HCT116 (cell line): ENCODE data around the gene CALN1. TPM values are rescaled to one million over a fixed set of nuclear protein-coding genes. Genes with fewer than 3 reads are reported as not detected.

Source experiments
- ATAC-seq: fragments of 200-7000 bp; cut with Tn5 transposase; 2 replicates; pipeline ENCODE4 v1.9.1; 2020; ENCODE audit warnings: mild to moderate bottlenecking, moderate library complexity
- BruUV-seq: library from RNA; stranded (reverse); fragments of 400-500 nt; replicated peaks from 2 replicates; lab custom pipeline; 2021; lab: Mats Ljungman, UMichigan
- CTCF ChIA-PET: fragments of 300-600 bp; sonication (Branson Sonifier 250); formaldehyde crosslinking; loops from one replicate; lab custom pipeline; 2021; ENCODE audit warnings: antibody characterized with exemption; lab: Charles Lee
- POLR2A ChIA-PET: fragments of 300-600, 350-600 bp; sonication (Branson Sonifier 250); formaldehyde crosslinking; loops from one replicate; lab custom pipeline; 2021; ENCODE audit warnings: antibody characterized with exemption; lab: Charles Lee
- RAD21 ChIA-PET, 2 experiments: fragments of 300-600 bp; sonication (Branson Sonifier 250); formaldehyde crosslinking; loops; one replicate each; lab custom pipeline; 2023; ENCODE audit warnings: low total read pairs in 2 of 2; ENCODE audit not compliant: uncharacterized antibody in 2 of 2, unreplicated experiment in 2 of 2, low non-redundant PET in 1 of 2; lab: Charles Lee
- DNase-seq: peaks from one replicate; pipeline ENCODE4 v3.0.0-alpha.2; 2010; ENCODE audit warnings: low read depth, low spot score
- H2AFZ ChIP-seq: fragments of 200-600 bp; shearing (Covaris generic), sonication (generic); 2 replicates; pipeline ENCODE4 v1.6.1; 2017; ENCODE audit warnings: low read depth, mixed run types, mixed read lengths, antibody characterized with exemption, low read length; ENCODE audit not compliant: poor library complexity, severe bottlenecking
- H3K27ac ChIP-seq: 2 replicates; pipeline ENCODE4 v1.5.1; 2012; ENCODE audit warnings: low read depth, low read length
- H3K27me3 ChIP-seq: fragments of 200-600 bp; sonication (generic); 2 replicates; pipeline ENCODE4 v1.6.1; 2016; ENCODE audit warnings: mixed run types, low read length, mixed read lengths; ENCODE audit not compliant: insufficient read depth
- H3K36me3 ChIP-seq, 2 experiments: fragments of 200-500 bp in 1 of 2; fragments of 200-600 bp in 1 of 2; sonication (Bioruptor generic) in 1 of 2; sonication (generic) in 1 of 2; 2 replicates each; pipeline versions ENCODE4 v1.5.1 to v1.6.1; 2014 to 2016; ENCODE audit warnings: low read length in 2 of 2, inconsistent platforms in 1 of 2, mixed read lengths in 1 of 2, mixed run types in 1 of 2; ENCODE audit not compliant: insufficient read depth in 2 of 2, control insufficient read depth in 1 of 2
- H3K4me1 ChIP-seq, 2 experiments: fragments of 200-600 bp in 1 of 2; sonication (generic) in 1 of 2; 2 replicates each; pipeline versions ENCODE4 v1.5.1 to v1.6.1; 2012 to 2017; ENCODE audit warnings: low read length in 2 of 2, inconsistent platforms in 1 of 2, mild to moderate bottlenecking in 1 of 2, mixed read lengths in 1 of 2, mixed run types in 1 of 2, moderate library complexity in 1 of 2; ENCODE audit not compliant: insufficient read depth in 2 of 2, control insufficient read depth in 1 of 2
- H3K4me2 ChIP-seq: fragments of 200-600 bp; sonication (generic); 2 replicates; pipeline ENCODE4 v1.6.1; 2017; ENCODE audit warnings: mixed run types, low read length, mixed read lengths
- H3K4me3 ChIP-seq, 2 experiments: fragments of 200-600 bp in 1 of 2; sonication (generic) in 1 of 2; replicated peaks in 1 of 2; 2 replicates each; pipeline ENCODE4 v1.5.1; 2011 to 2016; ENCODE audit warnings: low read length in 2 of 2, control low read depth in 1 of 2, low read depth in 1 of 2, mild to moderate bottlenecking in 1 of 2, mixed read lengths in 1 of 2, mixed run types in 1 of 2
- H3K79me2 ChIP-seq: fragments of 200-600 bp; sonication (generic); 2 replicates; pipeline ENCODE4 v1.6.1; 2017; ENCODE audit warnings: mild to moderate bottlenecking, mixed run types, low read length, moderate library complexity, mixed read lengths; ENCODE audit not compliant: insufficient read depth
- H3K9ac ChIP-seq: fragments of 200-600 bp; sonication (generic); 2 replicates; pipeline ENCODE4 v1.6.1; 2016; ENCODE audit warnings: low read length, mixed read lengths
- H3K9me2 ChIP-seq: fragments of 200-600 bp; sonication (generic), shearing (Covaris generic); 2 replicates; pipeline ENCODE4 v1.6.1; 2017; ENCODE audit warnings: mixed run types, mild to moderate bottlenecking, moderate library complexity; ENCODE audit not compliant: insufficient read depth
- H3K9me3 ChIP-seq, 2 experiments: fragments of 200-500 bp in 1 of 2; fragments of 200-600 bp in 1 of 2; sonication (Bioruptor generic) in 1 of 2; sonication (generic) in 1 of 2; 2 replicates each; pipeline ENCODE4 v1.6.1; 2014 to 2017; ENCODE audit warnings: low read length in 2 of 2, mixed read lengths in 2 of 2, inconsistent platforms in 1 of 2, low read depth in 1 of 2, mild to moderate bottlenecking in 1 of 2, mixed run types in 1 of 2, moderate library complexity in 1 of 2; ENCODE audit not compliant: control insufficient read depth in 1 of 2, insufficient read depth in 1 of 2
- H4K20me1 ChIP-seq: fragments of 200-600 bp; sonication (generic), shearing (Covaris generic); 2 replicates; pipeline ENCODE4 v1.6.1; 2017; ENCODE audit warnings: mixed run types, mild to moderate bottlenecking, moderate library complexity; ENCODE audit not compliant: insufficient read depth
- CEBPB ChIP-seq: IDR thresholded peaks from 2 replicates; pipeline ENCODE4 v1.6.1; 2012; ENCODE audit warnings: low read depth
- RAD21 ChIP-seq: IDR thresholded peaks from 2 replicates; pipeline ENCODE4 v1.6.1; 2012; ENCODE audit warnings: low read depth, mild to moderate bottlenecking
- intact Hi-C: fragments of 100-400 bp; cut with micrococcal nuclease; formaldehyde crosslinking; loops from 2 replicates; pipeline ENCODE4 v1.10.0; 2022
- total RNA-seq: library from RNA; stranded (reverse); gene quantifications from one replicate; pipeline ENCODE4 v1.2.1, GENCODE V29; 2021; ENCODE audit not compliant: unreplicated experiment
- TF ChIP-seq, protein P1 (sequence below): IDR thresholded peaks from 2 replicates; pipeline ENCODE4 v1.6.1; 2012; ENCODE audit warnings: low read depth
- TF ChIP-seq, protein P2 (sequence below): IDR thresholded peaks from 2 replicates; pipeline ENCODE4 v1.6.1; 2012
- TF ChIP-seq, protein P3 (sequence below): IDR thresholded peaks from 2 replicates; pipeline ENCODE4 v1.6.1; 2012
- TF ChIP-seq, protein P4 (sequence below): IDR thresholded peaks from 2 replicates; pipeline ENCODE4 v1.6.1; 2011; ENCODE audit warnings: mild to moderate bottlenecking, low read length, moderate library complexity; ENCODE audit not compliant: insufficient replicate concordance; ENCODE audit errors: extremely low read depth

CALN1 gene
- total RNA-seq, 1 experiment from 2014 or later: 0.17 TPM

DNA sequence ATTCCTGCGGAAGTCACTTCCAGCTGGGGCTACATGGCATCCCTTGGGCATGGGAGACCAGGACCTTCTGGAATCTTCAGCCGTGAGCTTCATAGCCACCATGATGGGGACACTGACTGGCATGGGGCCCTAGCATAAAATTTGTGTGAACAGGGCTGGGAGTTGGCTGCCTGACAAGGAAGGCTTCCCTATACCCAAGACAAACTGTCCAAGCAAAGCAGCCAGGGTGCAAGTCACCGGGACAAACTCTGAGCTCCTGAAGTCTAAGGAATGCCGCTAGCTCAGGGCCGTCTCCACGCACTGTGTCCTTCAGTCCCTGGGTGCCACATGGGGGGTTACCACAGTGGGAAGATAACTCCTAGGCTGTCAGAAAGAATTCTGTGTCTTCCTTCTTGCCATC, 627.4 kb downstream of the CALN1 start:
- no peaks in the 10 kb centered on the region for H3K9me2 ChIP-seq
- no peaks in the 10 kb centered on the region for H3K79me2 ChIP-seq
- ChIA-PET CTCF (no interaction called here), POLR2A (no interaction called here), RAD21 (no interaction called here)
- H3K9ac ChIP-seq: no peak overlapping the region
- ATAC-seq (no peak), DNase-seq (no peak)
- H3K4me2 ChIP-seq: no peak overlapping the region
- peaks cover 14 to 18% of the 10 kb centered on the region in 2 experiments; a peak in 2 of 4 replicates for H3K9me3 ChIP-seq
- intact Hi-C loops: no loop called here
- no peak overlapping the region for H3K4me3 ChIP-seq
- no peak overlapping the region for H2AFZ ChIP-seq
- TF ChIP-seq, protein P1, sequence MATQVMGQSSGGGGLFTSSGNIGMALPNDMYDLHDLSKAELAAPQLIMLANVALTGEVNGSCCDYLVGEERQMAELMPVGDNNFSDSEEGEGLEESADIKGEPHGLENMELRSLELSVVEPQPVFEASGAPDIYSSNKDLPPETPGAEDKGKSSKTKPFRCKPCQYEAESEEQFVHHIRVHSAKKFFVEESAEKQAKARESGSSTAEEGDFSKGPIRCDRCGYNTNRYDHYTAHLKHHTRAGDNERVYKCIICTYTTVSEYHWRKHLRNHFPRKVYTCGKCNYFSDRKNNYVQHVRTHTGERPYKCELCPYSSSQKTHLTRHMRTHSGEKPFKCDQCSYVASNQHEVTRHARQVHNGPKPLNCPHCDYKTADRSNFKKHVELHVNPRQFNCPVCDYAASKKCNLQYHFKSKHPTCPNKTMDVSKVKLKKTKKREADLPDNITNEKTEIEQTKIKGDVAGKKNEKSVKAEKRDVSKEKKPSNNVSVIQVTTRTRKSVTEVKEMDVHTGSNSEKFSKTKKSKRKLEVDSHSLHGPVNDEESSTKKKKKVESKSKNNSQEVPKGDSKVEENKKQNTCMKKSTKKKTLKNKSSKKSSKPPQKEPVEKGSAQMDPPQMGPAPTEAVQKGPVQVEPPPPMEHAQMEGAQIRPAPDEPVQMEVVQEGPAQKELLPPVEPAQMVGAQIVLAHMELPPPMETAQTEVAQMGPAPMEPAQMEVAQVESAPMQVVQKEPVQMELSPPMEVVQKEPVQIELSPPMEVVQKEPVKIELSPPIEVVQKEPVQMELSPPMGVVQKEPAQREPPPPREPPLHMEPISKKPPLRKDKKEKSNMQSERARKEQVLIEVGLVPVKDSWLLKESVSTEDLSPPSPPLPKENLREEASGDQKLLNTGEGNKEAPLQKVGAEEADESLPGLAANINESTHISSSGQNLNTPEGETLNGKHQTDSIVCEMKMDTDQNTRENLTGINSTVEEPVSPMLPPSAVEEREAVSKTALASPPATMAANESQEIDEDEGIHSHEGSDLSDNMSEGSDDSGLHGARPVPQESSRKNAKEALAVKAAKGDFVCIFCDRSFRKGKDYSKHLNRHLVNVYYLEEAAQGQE: no peak
- TF ChIP-seq, protein P2, sequence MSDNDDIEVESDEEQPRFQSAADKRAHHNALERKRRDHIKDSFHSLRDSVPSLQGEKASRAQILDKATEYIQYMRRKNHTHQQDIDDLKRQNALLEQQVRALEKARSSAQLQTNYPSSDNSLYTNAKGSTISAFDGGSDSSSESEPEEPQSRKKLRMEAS: no peak
- TF ChIP-seq CEBPB (no peak), RAD21 (no peak)
- TF ChIP-seq, protein P3, sequence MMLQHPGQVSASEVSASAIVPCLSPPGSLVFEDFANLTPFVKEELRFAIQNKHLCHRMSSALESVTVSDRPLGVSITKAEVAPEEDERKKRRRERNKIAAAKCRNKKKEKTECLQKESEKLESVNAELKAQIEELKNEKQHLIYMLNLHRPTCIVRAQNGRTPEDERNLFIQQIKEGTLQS: no peak
- TF ChIP-seq, protein P4, sequence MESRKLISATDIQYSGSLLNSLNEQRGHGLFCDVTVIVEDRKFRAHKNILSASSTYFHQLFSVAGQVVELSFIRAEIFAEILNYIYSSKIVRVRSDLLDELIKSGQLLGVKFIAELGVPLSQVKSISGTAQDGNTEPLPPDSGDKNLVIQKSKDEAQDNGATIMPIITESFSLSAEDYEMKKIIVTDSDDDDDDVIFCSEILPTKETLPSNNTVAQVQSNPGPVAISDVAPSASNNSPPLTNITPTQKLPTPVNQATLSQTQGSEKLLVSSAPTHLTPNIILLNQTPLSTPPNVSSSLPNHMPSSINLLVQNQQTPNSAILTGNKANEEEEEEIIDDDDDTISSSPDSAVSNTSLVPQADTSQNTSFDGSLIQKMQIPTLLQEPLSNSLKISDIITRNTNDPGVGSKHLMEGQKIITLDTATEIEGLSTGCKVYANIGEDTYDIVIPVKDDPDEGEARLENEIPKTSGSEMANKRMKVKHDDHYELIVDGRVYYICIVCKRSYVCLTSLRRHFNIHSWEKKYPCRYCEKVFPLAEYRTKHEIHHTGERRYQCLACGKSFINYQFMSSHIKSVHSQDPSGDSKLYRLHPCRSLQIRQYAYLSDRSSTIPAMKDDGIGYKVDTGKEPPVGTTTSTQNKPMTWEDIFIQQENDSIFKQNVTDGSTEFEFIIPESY: no peak
- no TSS peak for BruUV-seq
- no peaks in the 10 kb centered on the region for H3K36me3 ChIP-seq
- no peak overlapping the region for H3K27ac ChIP-seq
- no peaks in the 10 kb centered on the region for H3K27me3 ChIP-seq
- no peaks in the 10 kb centered on the region for H3K4me1 ChIP-seq
- no peaks in the 10 kb centered on the region for H4K20me1 ChIP-seq
